OCI-LY3 (cell line): ENCODE measurements around the gene MBP.

Experiments used
- CTCF ChIP-seq: fragments of 200-600, 300-600 bp; sonication (generic); IDR thresholded peaks from 2 replicates; pipeline ENCODE4 v1.5.1; 2014; ENCODE audit warnings: antibody characterized with exemption, low read length, low read depth
- EZH2phosphoT487 ChIP-seq: fragments of 200-600 bp; shearing (Covaris generic); IDR thresholded peaks from 2 replicates; pipeline ENCODE4 v1.6.1; 2018; ENCODE audit warnings: antibody characterized with exemption, mixed run types, low read depth

GRCh38 chr18:76994086-76994654, 138.4 kb downstream of the MBP start:
- no peak for TF ChIP-seq CTCF
- TF ChIP-seq EZH2phosphoT487: no peak
